DMS53 treated with DMSO at 0.1 percent for 48 hours (cell line): ENCODE measurements around the gene CTNNA2.
"Not testable (repeated sequence)": the region's sequence is repeated elsewhere in the genome, so short reads cannot be mapped to it uniquely, and the experiment has no call there.

Source experiments
- DNase-seq: peaks from one replicate; lab custom pipeline; 2025; ENCODE audit not compliant: unreplicated experiment; lab: John Stamatoyannopoulos, UW

Gene CTNNA2

DNA sequence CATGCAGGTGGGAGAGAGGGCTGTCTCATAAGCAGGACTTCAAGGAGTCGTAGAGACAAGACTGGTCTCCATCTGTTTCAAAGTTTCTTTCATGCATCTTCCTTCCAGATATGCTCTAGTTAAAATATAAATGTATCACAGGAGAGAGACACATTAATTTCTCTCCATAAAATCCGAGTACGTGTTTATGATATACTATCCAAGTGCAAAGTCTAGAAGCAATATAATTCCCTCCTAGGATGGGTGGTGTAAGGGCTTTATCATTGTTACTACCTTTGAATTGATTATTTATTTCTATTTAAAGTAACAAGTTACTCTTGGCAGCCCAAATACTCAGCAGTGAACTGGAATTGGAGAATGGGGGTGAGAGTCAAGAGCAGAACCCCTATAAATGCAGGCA is 619.4 kb downstream of the CTNNA2 start:
- no peak for DNase-seq

GRCh38 chr2:80135001-80135400 is 622.1 kb downstream of the CTNNA2 start:
- no peak for DNase-seq

DNA sequence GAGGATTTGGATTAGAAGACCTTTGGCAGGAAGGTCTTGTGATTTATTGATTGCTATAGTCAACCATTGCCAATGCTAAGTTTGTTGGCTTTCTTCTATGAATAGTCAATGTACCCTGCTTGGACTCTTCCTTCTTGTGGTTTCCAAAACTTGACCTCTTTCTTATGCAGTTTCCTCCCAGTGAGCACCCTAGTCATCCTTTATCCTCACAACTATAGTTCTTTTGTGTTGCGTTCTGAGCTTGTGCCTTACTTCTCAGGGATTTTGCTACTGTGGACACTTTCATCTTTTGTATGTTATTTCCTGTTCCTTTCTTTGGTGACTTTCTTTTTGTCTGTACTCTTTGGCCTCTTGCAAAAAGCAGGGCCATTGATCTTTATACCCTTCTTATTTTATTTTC is 623.5 kb downstream of the CTNNA2 start:
- no peak for DNase-seq

DNA sequence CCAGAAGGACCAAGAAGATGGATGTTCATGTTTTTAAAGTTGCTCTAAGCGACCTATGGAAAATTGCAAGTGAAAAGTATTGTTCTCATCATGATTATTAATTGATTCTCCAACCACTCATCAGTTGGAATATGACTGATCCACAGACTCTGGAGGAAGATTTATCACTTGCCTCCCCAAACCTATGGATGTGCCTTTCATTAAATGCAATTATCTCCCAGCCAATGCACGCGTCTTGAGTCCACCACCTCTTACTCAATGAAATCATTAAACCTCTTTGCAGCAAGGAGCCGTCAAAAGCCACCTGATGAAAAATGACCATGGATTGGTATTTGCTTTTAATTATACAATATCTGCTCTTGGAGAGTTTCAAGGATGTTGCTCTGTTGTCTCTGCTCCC is 626.1 kb downstream of the CTNNA2 start:
- no peak for DNase-seq

- DNase-seq, result no peak
Observed at GRCh38 chr2:80141007-80141726, 628.3 kb downstream of the CTNNA2 start.

GRCh38 chr2:80145499-80145898 is 632.6 kb downstream of the CTNNA2 start:
- DNase-seq, result no peak

GRCh38 chr2:80146757-80147156 is 633.9 kb downstream of the CTNNA2 start:
- DNase-seq, result not testable (repeated sequence)

GRCh38 chr2:80147690-80148089 is 634.8 kb downstream of the CTNNA2 start:
- DNase-seq, result no peak

GRCh38 chr2:80148906-80149305 is 636.1 kb downstream of the CTNNA2 start:
- DNase-seq, result no peak

GRCh38 chr2:80149991-80150390 is 637.1 kb downstream of the CTNNA2 start:
- DNase-seq, result no peak

DNA sequence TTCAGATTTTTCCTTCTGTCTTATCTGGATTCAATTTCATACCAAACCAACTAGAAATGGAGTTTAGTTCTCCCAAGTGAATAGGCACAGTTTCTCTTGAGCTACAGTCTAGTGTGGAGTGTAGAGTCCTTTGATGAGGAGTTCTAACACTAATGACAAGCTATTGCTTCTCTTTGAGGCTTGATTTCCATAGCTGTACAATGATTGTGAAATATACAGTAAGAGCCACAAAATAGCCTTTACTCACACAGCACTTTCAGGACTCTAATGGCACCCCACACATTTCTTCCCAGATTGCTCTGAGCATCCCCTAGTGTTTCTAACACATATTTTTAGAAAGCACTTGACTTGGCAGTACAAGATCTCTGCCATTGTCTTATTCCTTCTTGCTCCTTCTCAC is 638.4 kb downstream of the CTNNA2 start:
- DNase-seq, result no peak

GRCh38 chr2:80151651-80152050 is 638.8 kb downstream of the CTNNA2 start:
- no peak for DNase-seq

DNA sequence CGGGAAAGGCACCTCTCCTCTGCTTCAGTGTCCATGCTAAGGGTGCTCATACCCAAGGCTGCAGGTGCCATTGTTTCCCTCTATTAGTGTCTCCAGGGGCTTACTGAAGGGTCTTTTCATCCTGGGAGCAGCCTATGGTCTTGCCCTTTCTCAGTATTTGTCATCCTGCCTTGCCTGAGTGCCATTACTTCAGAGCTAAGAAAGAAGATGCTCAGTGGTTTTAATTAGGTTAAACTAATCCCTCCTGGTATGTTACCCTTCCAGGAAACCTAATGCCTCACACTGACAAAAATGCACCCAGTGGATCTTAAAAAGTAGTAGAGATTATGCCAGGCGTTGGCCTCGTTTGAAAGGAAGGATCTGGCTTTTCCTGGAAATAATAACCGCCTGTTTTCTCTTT is 640.3 kb downstream of the CTNNA2 start:
- DNase-seq, result no peak

GRCh38 chr2:80153768-80154167 is 640.9 kb downstream of the CTNNA2 start:
- DNase-seq, result no peak

DNA sequence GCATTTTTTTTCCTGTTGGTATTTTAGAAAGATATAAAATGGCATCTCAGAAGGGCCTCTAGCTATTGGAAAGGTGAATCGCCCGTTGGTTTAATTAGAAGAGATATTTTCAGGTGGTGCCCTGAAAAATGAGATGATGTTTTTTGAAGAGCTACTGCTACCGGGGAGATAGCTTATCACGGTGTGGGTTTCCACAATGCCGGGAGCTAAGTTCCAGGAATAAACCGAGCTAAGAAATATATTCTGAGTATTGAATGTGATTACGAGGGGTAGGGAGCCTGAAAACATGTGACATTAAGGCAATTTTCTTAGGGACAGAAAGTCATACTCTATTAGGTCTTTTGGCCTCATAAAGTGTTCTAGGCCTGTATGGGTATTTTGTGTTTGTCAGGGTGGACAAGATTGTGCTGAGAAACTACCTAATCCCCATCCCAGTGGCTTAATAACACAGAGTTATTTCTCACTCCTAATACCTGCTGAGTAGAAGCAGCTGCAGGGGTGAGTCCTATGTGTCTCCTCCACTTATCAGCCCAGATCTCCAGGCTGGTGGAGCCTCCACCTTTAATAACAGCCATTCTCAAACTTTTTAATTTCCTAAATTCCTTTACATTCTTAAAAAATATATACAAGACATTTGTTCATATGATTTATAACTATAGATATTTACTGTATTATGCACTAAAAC is 641.5 kb downstream of the CTNNA2 start:
- no peak for DNase-seq

DNA sequence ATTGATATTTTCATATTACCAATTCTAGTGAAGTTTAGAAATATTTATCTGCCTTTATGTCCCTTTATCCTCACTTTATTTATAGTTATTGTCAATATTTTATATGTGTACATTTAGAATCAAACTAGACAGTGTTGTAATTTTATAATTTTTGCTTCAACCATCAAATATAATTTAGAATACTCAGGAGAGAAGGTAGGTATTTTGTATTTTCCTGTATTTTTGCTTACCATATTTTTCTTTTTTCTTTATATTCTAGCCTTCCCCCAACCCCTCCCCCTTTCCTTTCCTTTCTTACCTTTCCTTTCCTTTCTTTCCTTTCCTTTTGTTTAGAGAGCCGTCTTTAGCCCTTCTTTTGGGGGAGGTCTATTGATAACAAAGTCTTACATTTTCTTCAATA is 651.5 kb downstream of the CTNNA2 start:
- no peak for DNase-seq

GRCh38 chr2:80166483-80167171 is 653.8 kb downstream of the CTNNA2 start:
- DNase-seq, result no peak

DNA sequence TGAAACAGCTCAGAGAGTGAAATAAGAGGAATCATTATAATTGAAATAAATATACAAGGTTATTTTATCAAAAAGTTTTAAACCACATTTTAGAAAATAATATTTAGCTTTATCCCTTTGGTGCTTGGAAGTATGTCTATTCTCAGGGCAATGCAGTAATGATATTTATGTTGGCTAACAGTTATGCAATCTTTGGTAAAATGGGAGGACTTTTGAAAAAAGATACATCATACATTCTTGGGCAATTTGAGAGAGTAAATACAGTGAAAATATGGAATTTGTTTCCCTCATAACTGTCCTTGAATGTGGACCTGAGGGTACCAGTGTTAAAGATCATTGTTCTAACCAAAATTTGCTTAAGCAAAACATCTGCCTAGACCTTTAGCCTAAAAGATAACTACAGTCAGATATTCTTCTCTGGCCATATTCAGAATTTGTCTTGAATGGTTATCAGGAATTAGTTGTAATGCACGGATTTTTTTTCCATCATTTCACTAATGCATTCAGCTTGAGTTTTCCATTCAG is 654.5 kb downstream of the CTNNA2 start:
- DNase-seq, result no peak

GRCh38 chr2:80168037-80168436 is 655.2 kb downstream of the CTNNA2 start:
- no peak for DNase-seq

GRCh38 chr2:80168801-80169200 is 656.0 kb downstream of the CTNNA2 start:
- DNase-seq, result no peak

GRCh38 chr2:80169811-80170594 is 657.2 kb downstream of the CTNNA2 start:
- DNase-seq, result no peak
